RPMI7951 (cell line): ENCODE measurements around the gene CDSN. TPM values are rescaled to one million over a fixed set of nuclear protein-coding genes. Genes with fewer than 3 reads are reported as not detected.
"Not testable (repeated sequence)": the region's sequence is repeated elsewhere in the genome, so short reads cannot be mapped to it uniquely, and the experiment has no call there.

Source experiments
- DNase-seq: peaks from one replicate; pipeline ENCODE4 v3.0.0-alpha.2; 2012; ENCODE audit warnings: low read depth
- total RNA-seq: library from RNA; depleted of rRNA; stranded (reverse); fragments of >200 nt; shearing (Covaris generic); gene quantifications from 2 replicates; pipeline ENCODE4 v1.2.3, GENCODE V29; 2014; rRNA removed

Gene CDSN
- total RNA-seq, 1 experiment from 2014 or later = not detected

GRCh38 chr6:31086788-31087440 is 33.3 kb downstream of the CDSN start:
- peak; percentile 72 for DNase-seq

- peak; percentile 58 for DNase-seq
Measured at GRCh38 chr6:31083742-31084354, 36.4 kb downstream of the CDSN start.

- DNase-seq = no peak
Measured at GRCh38 chr6:31081872-31082271, 38.4 kb downstream of the CDSN start.

- peak; percentile 65 for DNase-seq
Measured at GRCh38 chr6:31079656-31080261, 40.5 kb downstream of the CDSN start.

GRCh38 chr6:31076611-31077010 is 43.6 kb downstream of the CDSN start:
- DNase-seq = no peak

GRCh38 chr6:31075528-31075927 is 44.7 kb downstream of the CDSN start:
- peak; percentile 28 for DNase-seq

- peak; percentile 36 for DNase-seq
Measured at GRCh38 chr6:31074401-31074800, 45.8 kb downstream of the CDSN start.

GRCh38 chr6:31070711-31071197 is 49.5 kb downstream of the CDSN start:
- DNase-seq = peak; percentile 75

GRCh38 chr6:31068669-31069340 is 51.4 kb downstream of the CDSN start:
- DNase-seq = peak; percentile 82

- DNase-seq = not testable (repeated sequence)
Measured at GRCh38 chr6:31067891-31068668, 52.2 kb downstream of the CDSN start.

GRCh38 chr6:31067028-31067427 is 53.2 kb downstream of the CDSN start:
- not testable (repeated sequence) for DNase-seq

- DNase-seq = no peak
Measured at GRCh38 chr6:31065556-31065955, 54.7 kb downstream of the CDSN start.

Other genes with a start within 250 kb of the CDSN start
- gene DDR1, start 235.9 kb downstream of the CDSN start, total RNA-seq = 12.0 and 16.6 TPM in 2 replicates
- gene GTF2H4, start 212.2 kb downstream of the CDSN start, total RNA-seq = 12.4 and 14.6 TPM in 2 replicates
- 9.5 and 9.6 TPM in 2 replicates for gene VARS2, start 206.2 kb downstream of the CDSN start, total RNA-seq
- gene SFTA2, start 188.3 kb downstream of the CDSN start, total RNA-seq = 0.24 TPM in 1 of 2 replicates, not detected in the other
- gene MUCL3, start 179.5 kb downstream of the CDSN start, total RNA-seq = not detected in 2 replicates
- not detected in 2 replicates for gene MUC21, start 136.7 kb downstream of the CDSN start, total RNA-seq
- gene MUC22, start 110.0 kb downstream of the CDSN start, total RNA-seq = not detected in 2 replicates
- gene C6orf15, start 7.9 kb downstream of the CDSN start, total RNA-seq = not detected in 2 replicates
- 0.48 and 0.88 TPM in 2 replicates for gene PSORS1C1, start 5.6 kb downstream of the CDSN start, total RNA-seq
- gene PSORS1C2, start 18.6 kb upstream of the CDSN start, total RNA-seq = not detected in 2 replicates
- gene CCHCR1, start 37.4 kb upstream of the CDSN start, total RNA-seq = 23.4 and 26.0 TPM in 2 replicates
- gene TCF19, start 38.1 kb upstream of the CDSN start, total RNA-seq = 49.5 and 53.1 TPM in 2 replicates
- gene POU5F1, start 50.2 kb upstream of the CDSN start, total RNA-seq = 0.36 TPM in 1 of 2 replicates, not detected in the other
- 1,008 and 1,072 TPM in 2 replicates for gene HLA-C, start 151.6 kb upstream of the CDSN start, total RNA-seq
- 1,333 and 1,408 TPM in 2 replicates for gene HLA-B, start 236.7 kb upstream of the CDSN start, total RNA-seq